Mesendoderm (in vitro differentiated cells): Measurements from ENCODE around the gene PPFIBP1.
"Not testable (repeated sequence)": the region's sequence is repeated elsewhere in the genome, so short reads cannot be mapped to it uniquely, and the experiment has no call there.

ENCODE experiments used
- DNase-seq: peaks from one replicate; pipeline ENCODE4 v3.0.0; 2013
- H2AK5ac ChIP-seq: 2 replicates; pipeline ENCODE4 v1.6.1; 2013; ENCODE audit warnings: low read length, inconsistent platforms
- H2BK120ac ChIP-seq: 2 replicates; pipeline ENCODE4 v1.6.1; 2013; ENCODE audit warnings: low read depth, mild to moderate bottlenecking, low read length, moderate library complexity, mixed read lengths
- H2BK15ac ChIP-seq: replicated peaks from 2 replicates; pipeline ENCODE4 v1.6.1; 2013; ENCODE audit warnings: low read depth, mild to moderate bottlenecking, moderate library complexity
- H2BK5ac ChIP-seq: 2 replicates; pipeline ENCODE4 v1.6.1; 2013; ENCODE audit warnings: low read length, inconsistent platforms
- H3K18ac ChIP-seq: 2 replicates; pipeline ENCODE4 v1.6.1; 2013; ENCODE audit warnings: mild to moderate bottlenecking, low read length, mixed read lengths
- H3K23ac ChIP-seq: one replicate; pipeline ENCODE4 v1.6.1; 2013; ENCODE audit warnings: low read length
- H3K27ac ChIP-seq: 2 replicates; pipeline ENCODE4 v1.5.1; 2013; ENCODE audit warnings: low read depth, mild to moderate bottlenecking, inconsistent platforms, low read length, moderate library complexity
- H3K27me3 ChIP-seq: 2 replicates; pipeline ENCODE4 v1.6.1; 2013; ENCODE audit warnings: low read length, control low read depth, mild to moderate bottlenecking, inconsistent platforms; ENCODE audit not compliant: insufficient read depth, poor library complexity
- H3K36me3 ChIP-seq: 2 replicates; pipeline ENCODE4 v1.6.1; 2013; ENCODE audit warnings: low read length, inconsistent platforms; ENCODE audit not compliant: control insufficient read depth, insufficient read depth
- H3K4ac ChIP-seq: one replicate; pipeline ENCODE4 v1.6.1; 2013; ENCODE audit warnings: low read depth, mild to moderate bottlenecking, low read length, moderate library complexity
- H3K4me1 ChIP-seq: 2 replicates; pipeline ENCODE4 v1.6.1; 2013; ENCODE audit warnings: low read depth, low read length, inconsistent platforms; ENCODE audit not compliant: control insufficient read depth
- H3K4me2 ChIP-seq: 2 replicates; pipeline ENCODE4 v1.6.1; 2013; ENCODE audit warnings: low read length
- H3K4me3 ChIP-seq: 2 replicates; pipeline ENCODE4 v1.5.1; 2013; ENCODE audit warnings: mild to moderate bottlenecking, low read length
- H3K56ac ChIP-seq: one replicate; pipeline ENCODE4 v1.6.1; 2013; ENCODE audit warnings: low read length
- H3K79me1 ChIP-seq: 2 replicates; pipeline ENCODE4 v1.6.1; 2013; ENCODE audit warnings: low read length, inconsistent platforms
- H3K79me2 ChIP-seq: 2 replicates; pipeline ENCODE4 v1.6.1; 2013; ENCODE audit warnings: mild to moderate bottlenecking, low read length; ENCODE audit not compliant: control insufficient read depth, insufficient read depth
- H3K9ac ChIP-seq: 2 replicates; pipeline ENCODE4 v1.6.1; 2013; ENCODE audit warnings: low read length, inconsistent platforms
- H4K5ac ChIP-seq: one replicate; pipeline ENCODE4 v1.6.1; 2013; ENCODE audit warnings: low read length
- H4K8ac ChIP-seq: one replicate; pipeline ENCODE4 v1.6.1; 2013; ENCODE audit warnings: low read depth, mild to moderate bottlenecking, control low read depth, low read length, moderate library complexity
- WGBS: extraction: QIAGEN DNeasy Blood & Tissue Kit; methylation state at CpG from one replicate; pipeline ENCODE4 v1.1.7; 2013; ENCODE audit warnings: low lambda C conversion rate, missing lambda C conversion rate; ENCODE audit not compliant: insufficient coverage; ENCODE audit errors: extremely low coverage; 5-methylcytosine and 5-hydroxymethylcytosine counted together

The PPFIBP1 gene

GRCh38 chr12:27578689-27579372 is 54.8 kb downstream of the PPFIBP1 start:
- H3K9ac ChIP-seq = no peak overlapping the region
- no peak overlapping the region for H4K8ac ChIP-seq
- H4K5ac ChIP-seq = no peak overlapping the region
- no peaks in the 10 kb centered on the region for H3K36me3 ChIP-seq
- no peak overlapping the region for H2BK5ac ChIP-seq
- no peak overlapping the region for H3K23ac ChIP-seq
- H3K4ac ChIP-seq = no peak overlapping the region
- H3K4me3 ChIP-seq = no peak overlapping the region
- H3K27me3 ChIP-seq = no peaks in the 10 kb centered on the region
- no peak overlapping the region for H3K4me2 ChIP-seq
- H2AK5ac ChIP-seq = no peak overlapping the region
- H2BK120ac ChIP-seq = no peak overlapping the region
- no peak overlapping the region for H3K56ac ChIP-seq
- H3K79me2 ChIP-seq = peaks cover 7% of the 10 kb centered on the region
- H3K18ac ChIP-seq = no peak overlapping the region
- peaks cover 4% of the 10 kb centered on the region for H3K4me1 ChIP-seq
- no CpG with 5 or more reads among the region's 7 CpGs for WGBS
- no peak overlapping the region for H2BK15ac ChIP-seq
- H3K27ac ChIP-seq = no peak overlapping the region
- no peak for DNase-seq
- H3K79me1 ChIP-seq = peaks cover 6% of the 10 kb centered on the region

DNA sequence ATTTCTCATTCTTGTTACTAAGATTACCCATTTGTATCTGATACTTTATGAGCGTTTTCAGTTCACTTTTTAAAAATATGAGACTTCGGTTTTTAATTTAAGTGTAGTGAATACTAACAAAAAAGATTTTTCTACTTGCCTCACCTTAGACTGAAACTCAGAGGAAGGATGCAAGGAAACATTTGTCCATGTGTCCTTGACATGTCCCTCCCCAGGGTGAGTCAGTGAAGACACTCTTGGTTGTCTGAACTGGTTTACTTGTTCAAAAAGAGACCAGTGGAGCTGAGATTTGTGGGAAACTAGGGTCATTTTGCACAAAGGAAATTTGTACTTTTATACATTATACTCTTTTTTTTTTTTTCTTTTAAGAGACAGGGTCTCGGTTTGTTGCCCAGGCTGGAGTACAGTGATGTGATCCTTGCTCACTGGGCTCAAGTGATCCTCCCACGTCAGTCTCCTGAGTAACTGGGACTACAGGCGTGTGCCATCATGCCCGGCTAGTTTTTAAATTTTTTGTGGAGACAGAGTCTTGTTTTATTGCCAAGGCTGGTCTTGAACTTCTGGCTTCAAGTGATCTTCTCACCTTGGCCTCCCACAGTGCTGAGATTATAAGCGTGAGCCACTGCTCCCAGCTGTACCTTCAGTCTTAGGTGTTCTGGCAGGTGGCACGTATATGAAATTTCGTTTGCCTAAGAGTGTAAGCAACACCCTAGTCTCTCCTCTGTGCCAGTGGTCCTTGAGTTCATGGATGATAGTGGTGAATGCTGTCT is 56.7 kb downstream of the PPFIBP1 start:
- no peaks in the 10 kb centered on the region for H3K36me3 ChIP-seq

DNA sequence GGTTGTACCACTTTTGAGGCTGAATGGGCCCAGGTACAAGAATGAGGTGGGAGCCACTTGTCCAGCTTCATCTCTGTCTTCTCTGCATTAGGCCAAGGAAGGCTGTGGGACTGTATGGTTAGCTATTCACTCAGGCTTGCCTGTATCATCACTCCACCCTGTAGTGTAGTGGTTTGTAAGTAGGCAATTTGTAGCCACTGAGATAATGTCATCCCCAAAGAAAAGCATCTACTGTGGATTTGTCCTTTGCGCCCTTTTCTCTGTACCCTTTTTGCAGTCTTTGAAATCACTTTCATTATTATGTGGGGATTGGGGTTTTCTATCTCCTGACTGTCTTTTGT is 57.3 kb downstream of the PPFIBP1 start:
- not testable (repeated sequence) for H3K79me2 ChIP-seq, H3K27ac ChIP-seq, H3K4me1 ChIP-seq, H3K4ac ChIP-seq, H2AK5ac ChIP-seq, H4K5ac ChIP-seq, H3K27me3 ChIP-seq, H3K4me3 ChIP-seq, H2BK15ac ChIP-seq, DNase-seq, H2BK120ac ChIP-seq, H3K4me2 ChIP-seq, H3K56ac ChIP-seq, H2BK5ac ChIP-seq, H4K8ac ChIP-seq, H3K36me3 ChIP-seq, H3K23ac ChIP-seq, H3K18ac ChIP-seq, H3K9ac ChIP-seq
- WGBS = no CpG with 5 or more reads among the region's 1 CpG
- H3K79me1 ChIP-seq = peaks cover 14% of the 10 kb centered on the region

More for the DNA sequence above, 56.7 kb downstream of the PPFIBP1 start:
- Histone ChIP-seq H3K18ac (no peak overlapping the region), H3K79me1 (peaks cover 13% of the 10 kb centered on the region), H2AK5ac (no peak overlapping the region), H3K79me2 (peaks cover 11% of the 10 kb centered on the region), H3K27ac (no peak overlapping the region), H2BK5ac (no peak overlapping the region), H2BK15ac (no peak overlapping the region), H2BK120ac (no peak overlapping the region), H3K4me1 (peaks cover 4% of the 10 kb centered on the region), H4K5ac (no peak overlapping the region), H3K4me3 (no peak overlapping the region), H3K4ac (no peak overlapping the region), H3K4me2 (no peak overlapping the region), H3K56ac (no peak overlapping the region), H3K23ac (no peak overlapping the region), H3K27me3 (no peaks in the 10 kb centered on the region), H4K8ac (no peak overlapping the region), H3K9ac (no peak overlapping the region)
- WGBS = no CpG with 5 or more reads among the region's 9 CpGs
- no peak for DNase-seq

DNA sequence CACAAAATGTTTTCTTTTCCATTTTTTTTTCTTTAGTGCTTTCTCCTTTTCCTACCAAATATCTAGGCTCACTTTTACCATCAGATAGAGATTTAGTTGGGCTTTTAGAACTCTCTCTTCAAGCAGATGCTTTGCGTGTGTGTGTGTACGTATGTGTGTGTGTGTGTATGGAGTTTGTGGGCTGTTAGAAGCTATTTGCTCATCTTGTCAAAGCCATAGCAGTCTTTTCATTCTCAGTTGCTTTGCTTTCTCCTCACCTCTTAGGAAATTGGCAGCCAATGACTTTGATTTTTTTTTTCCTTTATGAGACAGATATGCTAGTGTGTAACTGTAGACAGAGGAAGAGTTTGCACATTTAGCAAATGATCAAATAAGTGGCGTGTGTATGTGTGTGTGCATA is 57.8 kb downstream of the PPFIBP1 start:
- not testable (repeated sequence) for H3K27me3 ChIP-seq, H3K4me3 ChIP-seq, H3K4ac ChIP-seq, H2BK15ac ChIP-seq, H2AK5ac ChIP-seq, H3K79me2 ChIP-seq, H4K8ac ChIP-seq, H3K4me1 ChIP-seq, H3K9ac ChIP-seq, DNase-seq, H3K18ac ChIP-seq, H3K36me3 ChIP-seq, H3K27ac ChIP-seq, H3K56ac ChIP-seq, H2BK5ac ChIP-seq, H3K4me2 ChIP-seq, H3K23ac ChIP-seq, H2BK120ac ChIP-seq, H4K5ac ChIP-seq
- no CpG with 5 or more reads among the region's 3 CpGs for WGBS
- H3K79me1 ChIP-seq = peaks cover 14% of the 10 kb centered on the region

DNA sequence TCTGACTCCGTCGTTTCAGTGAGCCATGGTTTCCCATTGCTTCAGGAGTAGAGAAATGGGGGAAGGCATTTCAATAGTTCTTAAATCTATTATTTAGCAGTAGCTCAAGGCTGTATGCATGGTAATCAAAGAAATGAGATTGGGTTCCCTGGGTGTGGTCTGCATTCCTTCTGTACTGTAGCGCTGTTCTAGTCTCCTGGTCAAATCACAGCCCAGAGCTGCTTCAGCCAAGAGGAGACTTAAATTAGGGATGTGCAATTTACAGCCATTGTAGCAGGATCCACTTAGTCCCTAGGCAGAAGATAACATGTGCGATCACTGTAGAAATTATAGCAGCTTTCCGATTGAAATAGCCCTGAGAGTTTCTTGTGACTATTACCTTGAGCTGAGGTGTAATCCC is 58.4 kb downstream of the PPFIBP1 start:
- not testable (repeated sequence) for H2BK5ac ChIP-seq, H2AK5ac ChIP-seq, H3K23ac ChIP-seq, H3K56ac ChIP-seq, H2BK120ac ChIP-seq, H3K36me3 ChIP-seq, H3K4ac ChIP-seq, H3K9ac ChIP-seq, H4K8ac ChIP-seq, DNase-seq, H4K5ac ChIP-seq, H3K27me3 ChIP-seq, H3K4me3 ChIP-seq, H3K4me2 ChIP-seq, H3K4me1 ChIP-seq, H3K27ac ChIP-seq, H3K79me2 ChIP-seq, H2BK15ac ChIP-seq, H3K18ac ChIP-seq
- no CpG with 5 or more reads among the region's 5 CpGs for WGBS
- H3K79me1 ChIP-seq = peaks cover 14% of the 10 kb centered on the region
